OCI-M1 (cell line): ENCODE measurements around the gene BTG4.

ENCODE experiments used
- DNase-seq: peaks from one replicate; lab custom pipeline; 2025; lab: John Stamatoyannopoulos, UW

The BTG4 gene

DNA sequence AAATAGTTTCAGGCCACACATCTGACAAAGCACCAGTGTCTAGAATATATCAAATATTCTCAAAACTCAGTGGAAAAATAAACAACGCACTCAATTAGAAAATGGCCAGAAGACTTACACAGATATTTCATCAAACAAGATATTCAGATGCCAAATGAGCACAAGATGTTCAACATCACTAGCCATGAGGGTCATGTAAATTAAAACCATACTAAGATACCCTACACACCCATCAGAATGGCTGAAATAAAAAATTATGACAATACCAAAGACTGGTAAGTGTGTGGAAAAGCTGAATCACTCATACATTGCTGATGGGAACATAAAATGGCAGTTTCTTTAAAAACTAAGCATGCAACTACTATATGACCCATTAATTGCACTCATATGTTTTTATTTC, 21.7 kb downstream of the BTG4 start:
- no peak for DNase-seq

DNA sequence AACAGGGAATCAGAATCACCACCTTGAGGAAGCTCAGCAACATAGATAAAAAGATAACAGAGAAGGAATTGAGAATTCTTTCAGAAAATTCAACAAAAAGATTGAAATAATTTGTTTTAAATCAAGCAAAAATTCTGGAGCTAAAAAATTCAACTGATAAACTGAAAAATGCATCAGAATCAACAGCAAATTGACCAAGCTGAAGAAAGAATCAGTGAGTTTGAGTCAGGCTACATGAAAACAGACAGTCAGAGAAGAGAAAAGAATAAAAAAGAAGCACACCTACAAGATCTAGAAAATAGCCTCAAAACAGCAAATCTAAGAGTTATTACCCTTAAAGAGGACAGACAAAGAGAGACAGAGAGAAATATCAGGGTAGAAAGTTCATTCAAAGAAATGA, 28.8 kb downstream of the BTG4 start:
- DNase-seq: peak; percentile 12

DNA sequence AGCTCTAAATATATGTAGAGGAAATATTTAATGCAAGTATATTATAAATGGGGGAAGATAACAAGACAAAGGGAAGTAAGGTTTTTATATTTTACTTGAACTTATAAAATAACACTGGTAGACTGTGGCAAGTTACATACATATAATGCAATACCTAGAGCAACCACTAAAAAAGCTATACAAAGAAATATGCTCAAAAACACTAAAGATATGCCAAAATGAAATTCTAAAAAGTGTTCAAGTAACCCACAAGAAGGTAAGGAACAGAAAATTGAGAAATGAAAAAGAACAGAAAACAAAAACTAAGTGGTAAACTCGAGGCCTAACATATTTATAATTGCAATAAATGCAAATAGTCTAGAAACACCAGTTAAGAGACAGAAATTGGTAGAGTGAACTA, 32.5 kb downstream of the BTG4 start:
- no peak for DNase-seq

DNA sequence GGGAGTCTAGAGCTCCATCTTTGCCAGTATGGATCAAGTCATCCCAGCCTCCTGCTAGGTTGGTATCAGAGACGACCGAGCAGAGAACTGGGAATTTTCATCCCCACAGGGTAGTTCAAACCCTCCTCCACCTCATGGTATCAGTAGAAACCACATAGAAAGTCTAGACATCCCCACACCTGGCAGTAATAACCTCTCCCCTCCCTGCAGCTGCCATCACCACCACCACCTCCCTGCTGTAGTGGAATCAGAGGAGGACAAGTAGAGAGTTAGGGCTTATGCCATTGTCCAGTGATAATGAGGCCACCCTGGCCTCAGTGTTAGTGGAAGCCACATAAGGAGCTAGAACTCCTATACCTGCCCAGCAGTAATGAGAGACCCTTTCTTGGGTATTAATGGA, 34.3 kb downstream of the BTG4 start:
- no peak for DNase-seq

DNA sequence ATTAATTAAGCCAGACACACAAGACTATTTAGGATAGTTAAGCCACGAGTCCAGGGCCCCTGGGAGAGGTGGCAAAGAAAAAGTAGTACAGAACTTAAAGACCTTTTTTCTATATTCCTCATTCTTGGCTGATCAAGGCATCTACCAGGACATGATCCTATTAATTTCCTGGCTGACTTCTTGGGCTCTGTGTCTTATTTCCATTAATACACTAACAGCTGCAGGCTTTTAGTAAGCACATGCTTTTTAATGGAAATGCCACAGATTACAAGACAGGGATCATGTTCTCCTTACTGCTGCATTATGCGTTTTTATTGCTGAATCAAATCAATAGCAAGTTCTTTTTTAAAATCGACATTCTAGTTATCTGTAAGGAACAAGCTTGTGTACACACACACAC, 35.2 kb downstream of the BTG4 start:
- no peak for DNase-seq

DNA sequence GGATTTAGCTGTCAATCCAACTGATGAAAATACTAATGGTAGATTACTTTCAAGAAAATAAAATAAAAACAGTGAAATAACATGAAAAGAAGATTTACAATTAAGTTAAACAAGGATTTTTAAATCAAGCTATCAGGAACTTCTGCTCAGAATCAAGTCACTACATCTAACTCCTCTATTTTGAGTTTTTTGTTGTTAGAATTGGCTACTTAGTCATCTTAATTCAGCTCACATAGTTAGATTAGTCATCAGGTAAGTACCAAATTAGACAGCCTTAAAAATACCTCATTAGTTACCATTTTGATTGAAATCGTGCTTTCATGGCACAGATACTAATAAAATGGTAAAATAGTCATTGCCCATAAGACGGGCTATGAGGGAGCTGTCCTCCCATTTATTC, 35.8 kb downstream of the BTG4 start:
- no peak for DNase-seq

DNA sequence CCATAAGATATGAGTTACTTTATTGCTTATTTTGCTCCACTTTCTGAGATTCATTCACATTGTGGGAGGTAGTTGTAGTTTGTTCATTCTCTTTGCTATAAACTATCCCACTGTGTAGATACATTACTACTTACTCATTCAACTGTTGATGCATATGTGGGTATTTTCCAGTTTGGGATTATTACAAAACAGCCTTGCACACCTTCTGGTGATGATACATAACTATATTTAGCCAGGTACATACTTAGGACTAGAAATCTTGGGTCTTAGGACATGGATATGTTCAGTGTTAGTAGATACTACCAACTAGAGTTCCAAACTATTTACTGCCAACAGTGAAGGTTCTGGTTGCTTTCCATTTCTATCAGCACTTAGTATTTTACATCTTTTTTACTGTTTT, 37.8 kb downstream of the BTG4 start:
- DNase-seq: no peak

DNA sequence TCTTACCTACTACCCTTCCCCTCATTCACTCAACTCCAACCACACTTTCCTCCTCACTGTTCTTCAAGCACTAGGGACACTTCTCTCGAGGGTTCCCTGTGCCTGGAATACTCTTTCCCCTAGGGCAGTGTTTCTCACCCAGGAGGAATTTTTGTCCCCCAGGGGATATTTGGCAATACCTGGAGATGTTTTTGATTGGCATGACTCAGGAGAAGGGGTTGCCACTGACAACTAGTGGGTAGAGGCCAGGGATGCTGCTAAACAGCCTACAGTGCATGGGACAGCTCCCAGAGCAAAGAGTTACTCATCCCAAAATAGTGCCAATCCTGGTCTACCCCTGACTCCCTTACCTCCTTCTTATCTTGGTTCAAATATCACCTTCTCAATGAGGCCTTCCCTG, 40.0 kb downstream of the BTG4 start:
- no peak for DNase-seq

DNA sequence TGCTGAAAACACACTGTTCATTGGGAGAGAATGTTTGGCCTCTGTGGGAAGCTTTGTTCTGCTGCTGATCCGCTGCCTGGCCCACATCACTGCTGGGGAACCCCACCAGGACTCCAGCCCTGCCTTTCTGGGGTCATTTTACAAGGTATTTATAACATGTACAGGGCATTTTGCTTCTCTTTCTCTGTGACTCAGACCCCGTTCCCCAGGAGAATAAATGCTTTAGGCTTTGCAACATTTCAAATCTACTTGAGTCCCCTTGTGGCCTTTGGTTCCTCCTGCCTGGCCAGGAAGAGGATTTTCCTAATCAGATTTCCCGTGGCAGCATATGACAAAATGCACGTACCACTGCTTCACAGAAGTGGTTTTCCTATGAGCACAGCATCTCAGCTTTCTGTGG, 43.0 kb downstream of the BTG4 start:
- peak; percentile 23 for DNase-seq

DNA sequence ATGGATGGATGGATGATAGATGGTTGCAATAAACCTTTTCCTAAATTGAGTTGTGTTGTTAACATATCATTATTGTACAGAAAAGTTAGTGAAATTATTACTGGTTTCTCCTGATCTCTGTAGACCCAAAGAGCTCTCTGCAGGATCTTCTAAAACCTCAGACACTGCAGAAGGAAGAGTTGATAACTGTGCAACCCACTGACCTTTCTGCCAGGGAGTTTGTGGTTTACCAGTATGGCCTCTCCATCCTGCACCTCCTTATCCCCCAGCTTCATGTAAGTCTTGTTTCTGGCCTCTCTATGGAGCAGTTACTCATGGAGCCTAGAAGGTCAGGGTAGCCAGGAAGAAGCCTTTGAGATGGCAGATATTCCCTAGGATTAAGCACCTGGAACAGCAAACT, 45.6 kb downstream of the BTG4 start:
- no peak for DNase-seq

DNA sequence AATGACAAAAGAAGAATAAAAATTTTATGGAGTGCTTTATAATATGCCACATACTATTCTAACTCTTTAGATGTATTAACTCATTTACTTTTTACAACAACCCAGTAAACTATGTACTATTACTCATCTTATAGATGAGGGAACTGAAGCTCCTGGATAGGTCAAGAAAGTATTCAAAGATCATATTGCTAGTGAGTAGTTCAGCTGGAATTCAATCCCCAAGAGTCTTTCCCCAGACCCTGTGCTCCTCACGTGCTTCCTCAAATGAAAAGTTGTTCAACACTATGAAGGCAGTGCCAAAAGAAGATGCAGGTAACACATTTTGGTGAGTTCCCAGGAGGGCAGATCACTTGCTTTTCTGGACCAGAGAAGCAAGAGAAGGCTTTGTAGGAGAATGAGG, 46.8 kb downstream of the BTG4 start:
- peak; percentile 12 for DNase-seq

DNA sequence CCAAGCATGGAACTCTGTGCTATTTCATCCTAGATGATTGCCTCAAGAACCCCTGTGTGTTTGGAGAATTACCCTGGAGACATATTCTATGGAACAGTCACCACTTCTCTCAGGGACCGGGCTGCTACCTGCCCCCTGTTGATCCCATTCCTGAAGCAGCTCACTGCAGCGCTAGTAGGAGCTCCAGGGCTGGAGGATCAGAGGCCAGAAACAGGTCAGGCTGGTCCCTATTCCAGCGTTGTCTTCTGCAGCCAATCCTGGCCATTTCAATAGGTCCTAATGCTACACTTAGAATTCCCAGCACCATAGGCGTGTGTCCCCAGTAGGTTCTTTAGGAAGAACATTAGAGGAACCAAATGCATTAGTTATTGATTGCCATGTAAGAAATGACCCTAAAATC, 48.9 kb downstream of the BTG4 start:
- DNase-seq: no peak

DNA sequence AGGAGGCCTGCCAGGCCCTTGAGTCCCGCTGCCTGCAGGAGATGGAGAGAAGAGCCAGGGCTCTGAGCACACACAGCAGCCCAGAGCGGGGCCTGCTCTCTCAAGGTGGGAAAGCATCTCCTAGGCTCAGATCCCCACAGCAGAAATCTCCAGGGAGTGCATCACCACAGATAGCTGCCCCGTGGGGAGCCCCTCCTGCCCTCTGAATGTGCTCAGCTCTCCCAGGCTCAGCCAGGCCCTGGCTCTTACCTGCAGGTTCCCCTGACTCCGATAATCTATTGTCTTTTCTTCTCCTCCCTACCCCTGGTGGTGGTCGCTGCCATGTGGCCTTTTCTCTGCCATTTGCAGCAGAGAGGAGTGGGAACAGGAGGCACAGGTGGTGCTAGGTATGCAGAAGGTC, 49.9 kb downstream of the BTG4 start:
- DNase-seq: no peak

DNA sequence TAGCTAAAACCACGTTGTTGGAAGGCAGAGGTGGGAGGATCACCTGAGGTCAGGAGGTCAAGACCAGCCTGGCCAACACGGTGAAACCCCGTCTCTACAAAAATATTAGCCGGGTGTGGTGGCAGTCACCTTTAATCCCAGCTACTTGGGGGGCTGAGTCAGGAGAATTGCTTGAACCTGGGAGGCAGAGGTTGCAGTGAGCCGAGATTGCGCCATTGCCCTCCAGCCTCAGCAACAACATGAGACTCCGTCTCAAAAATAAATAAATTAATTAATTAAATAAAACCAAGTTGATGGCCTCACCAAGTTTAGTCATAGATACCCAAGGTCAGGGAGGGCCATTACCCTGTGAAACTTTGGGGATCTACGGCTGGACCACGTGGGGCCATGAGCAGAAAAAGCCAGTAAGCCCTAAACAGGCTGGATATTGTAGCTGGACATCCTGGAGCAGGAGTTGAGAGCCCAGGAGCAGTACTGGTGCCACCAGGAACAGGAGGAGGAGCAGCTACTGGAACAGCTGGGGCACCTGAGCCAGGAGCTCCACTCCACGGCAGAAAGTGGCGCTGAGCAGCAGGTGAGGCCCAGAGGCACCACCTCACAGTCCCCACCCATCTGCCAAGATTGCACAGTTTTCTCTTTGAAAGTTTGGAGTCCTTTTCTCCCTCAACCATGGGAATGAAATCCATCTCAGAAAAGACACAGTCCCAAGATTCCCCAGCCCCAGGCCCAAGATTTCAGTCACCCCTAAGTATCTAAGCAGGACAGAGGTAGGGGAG, 50.5 kb downstream of the BTG4 start:
- no peak for DNase-seq

DNA sequence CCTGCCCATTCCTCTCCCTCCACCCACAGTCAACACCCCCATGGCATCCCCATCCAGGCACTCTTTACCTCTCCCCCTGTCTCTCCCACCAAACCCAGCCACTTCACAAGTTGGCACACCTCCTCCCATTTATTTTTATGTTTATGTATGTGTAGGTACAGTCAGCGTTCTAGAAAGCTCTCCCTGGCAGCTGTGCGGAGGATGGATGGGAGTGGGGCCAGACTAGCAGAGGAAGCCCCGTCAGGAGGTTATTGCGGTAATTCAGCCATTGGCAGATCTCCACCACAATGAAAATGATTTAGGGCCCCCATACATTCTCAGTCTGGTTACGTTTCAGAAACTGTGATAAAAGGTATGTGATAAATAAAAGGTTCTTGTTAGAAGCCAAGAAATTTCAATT, 51.3 kb downstream of the BTG4 start:
- DNase-seq: no peak

DNA sequence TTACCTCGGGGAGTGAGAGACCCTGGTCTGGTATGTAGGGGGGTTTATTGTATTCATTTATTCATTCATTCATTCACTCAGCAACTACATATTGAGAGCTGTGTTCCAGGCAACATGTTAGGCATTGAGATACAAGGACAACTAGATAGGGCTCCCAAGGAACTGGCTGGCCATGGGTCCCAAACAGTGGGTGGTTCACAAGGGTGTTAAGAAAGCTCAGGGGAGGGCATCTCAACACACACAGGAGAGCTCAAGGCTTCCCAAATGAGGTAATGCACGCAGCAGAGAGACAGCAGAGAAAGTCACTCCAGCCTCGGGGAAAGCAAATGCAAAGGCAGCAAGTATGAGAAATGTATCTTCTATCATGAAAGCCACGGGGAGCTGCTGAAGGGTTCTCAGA, 51.8 kb downstream of the BTG4 start:
- DNase-seq: no peak

DNA sequence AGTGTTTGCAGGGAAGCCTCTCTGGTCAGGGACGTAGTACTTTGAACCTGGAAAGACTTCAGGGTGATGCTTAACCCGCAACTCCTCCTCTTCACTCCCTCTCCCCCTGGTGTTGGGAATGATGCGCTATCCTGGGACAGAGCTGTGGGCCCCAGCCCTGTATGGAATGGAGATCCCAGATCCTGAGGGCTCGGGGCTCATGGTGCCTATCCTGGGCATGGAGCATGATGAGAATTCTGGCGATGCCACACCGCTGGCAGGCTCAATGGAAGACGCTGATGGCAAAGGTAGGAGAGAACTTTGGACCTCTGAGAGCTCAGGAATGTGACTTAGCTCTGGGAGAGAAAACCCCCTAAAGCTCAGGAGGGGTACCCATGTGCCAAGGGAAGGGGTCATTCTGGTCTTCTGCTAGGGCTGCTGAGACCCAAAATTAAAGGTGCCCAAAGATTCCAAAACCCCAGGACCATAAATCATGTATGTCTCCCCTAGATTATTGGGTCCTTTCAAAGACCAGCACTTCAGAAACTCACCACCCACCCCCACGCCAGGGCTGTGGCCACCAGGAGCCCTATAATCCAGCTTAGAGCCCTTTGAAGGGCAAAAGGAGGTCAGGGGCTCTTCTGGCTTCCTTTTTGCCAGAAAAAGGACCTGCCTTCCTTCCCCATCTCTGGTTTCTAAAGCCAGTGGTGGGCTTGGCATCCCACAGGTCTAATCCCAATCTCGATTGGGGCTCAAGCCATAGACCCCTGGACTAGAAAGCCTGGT, 52.5 kb downstream of the BTG4 start:
- DNase-seq: no peak

DNA sequence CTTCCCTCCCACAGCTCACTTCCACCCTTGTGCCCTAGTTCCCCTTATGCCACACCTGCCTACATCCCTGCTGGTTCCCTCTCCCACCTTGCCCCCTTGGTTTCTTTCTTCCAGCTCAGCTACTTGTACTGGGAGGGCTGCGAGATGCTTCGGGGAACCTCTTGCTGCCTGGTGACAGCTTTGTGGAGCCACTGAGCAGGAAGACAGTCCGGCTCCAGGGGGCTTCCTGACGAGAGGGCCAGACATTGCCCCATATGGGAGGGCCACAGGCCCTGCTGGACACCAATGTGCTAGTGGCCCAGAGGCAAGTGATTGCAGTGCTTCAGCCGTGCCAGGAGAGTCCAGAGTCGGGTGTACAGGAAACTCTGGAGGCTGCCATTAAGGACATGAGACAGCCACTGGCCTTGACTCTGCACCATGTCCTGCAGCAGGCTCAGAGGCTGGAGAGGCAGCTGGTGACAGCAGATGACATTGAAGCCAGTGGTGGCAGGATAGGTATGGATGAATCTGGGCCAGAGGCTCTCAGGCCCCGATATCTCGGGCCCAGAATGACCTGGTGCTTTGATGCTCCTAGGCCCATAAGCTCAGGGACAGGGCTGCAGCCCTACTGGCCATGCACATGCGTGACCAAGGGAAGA, 54.3 kb downstream of the BTG4 start:
- no peak for DNase-seq

DNA sequence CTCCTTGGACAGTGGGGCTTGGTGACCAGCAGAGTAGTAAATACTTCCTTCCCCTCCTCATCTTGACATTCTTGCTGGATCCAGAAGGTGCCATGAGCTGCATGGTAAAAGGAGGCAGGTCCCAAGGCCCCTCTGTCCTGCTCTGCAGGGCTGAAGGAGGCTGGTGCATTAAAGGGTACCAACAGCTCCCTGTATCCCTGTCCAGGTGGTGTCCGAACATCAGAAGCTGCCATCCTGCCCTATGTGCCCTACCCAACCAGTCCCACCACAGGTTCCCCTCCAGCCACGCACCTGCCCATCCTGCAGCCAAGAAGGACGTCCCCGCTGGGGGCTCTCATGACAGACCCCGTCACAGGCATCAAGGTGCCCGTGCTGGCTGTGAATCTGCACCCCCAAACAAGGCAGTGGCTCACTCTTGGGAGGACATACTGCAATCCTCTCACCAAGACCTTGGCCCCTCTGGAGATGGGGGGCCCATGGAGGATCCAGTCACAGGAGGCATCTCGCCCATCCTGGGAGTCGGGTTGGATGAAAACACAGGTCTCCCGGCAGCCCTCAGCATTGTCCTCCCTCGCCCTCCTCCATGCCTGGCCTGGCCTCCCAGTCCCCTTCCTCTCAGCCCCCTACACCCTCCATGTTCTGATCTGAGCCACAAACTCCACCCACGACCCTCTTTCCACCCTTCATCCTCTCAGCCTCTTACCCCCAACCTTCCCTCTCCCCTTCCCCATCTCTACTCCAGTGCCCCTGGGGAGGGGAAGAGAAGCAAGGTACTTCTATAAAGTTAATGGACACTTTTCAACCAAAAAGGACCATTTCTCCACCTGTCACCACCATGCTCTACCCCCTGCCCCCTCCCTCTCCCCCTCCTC, 55.1 kb downstream of the BTG4 start:
- no peak for DNase-seq

DNA sequence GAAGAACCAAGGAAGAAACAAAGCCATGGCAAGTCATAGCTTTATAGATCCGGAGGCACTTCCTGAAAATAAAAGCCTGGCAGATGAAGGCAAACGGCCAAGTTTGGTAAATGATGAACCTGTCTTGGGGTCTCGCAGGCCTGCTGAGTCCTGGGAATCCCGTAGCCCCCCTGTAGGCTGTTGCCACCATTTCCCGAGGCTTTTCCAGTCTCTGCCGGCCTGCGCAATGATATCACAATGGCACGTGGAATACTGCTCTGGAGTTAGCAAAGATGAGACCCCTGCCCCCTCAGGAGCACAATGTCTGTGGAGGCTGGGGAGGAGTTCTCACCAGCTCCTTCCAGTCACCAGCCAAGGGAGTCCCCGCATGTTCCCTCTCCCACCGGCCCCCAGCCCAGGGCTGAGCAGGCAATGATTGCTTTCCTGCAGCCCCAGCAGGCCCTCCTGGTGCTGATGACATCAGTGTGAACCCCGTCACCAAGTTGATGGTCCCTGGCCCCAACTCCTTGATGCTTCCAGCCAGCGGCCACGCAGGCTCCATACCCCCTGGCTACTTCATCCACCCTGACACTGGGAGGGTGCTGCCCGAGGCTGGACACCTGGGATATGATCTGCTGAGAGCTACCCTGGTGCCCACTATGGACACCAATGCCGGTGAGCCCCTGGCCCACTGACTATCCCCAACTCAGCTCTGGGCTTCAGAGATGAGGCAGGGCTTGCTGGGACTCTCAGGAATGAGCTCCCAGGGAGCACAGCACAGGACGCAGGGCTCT, 55.9 kb downstream of the BTG4 start:
- no peak for DNase-seq

DNA sequence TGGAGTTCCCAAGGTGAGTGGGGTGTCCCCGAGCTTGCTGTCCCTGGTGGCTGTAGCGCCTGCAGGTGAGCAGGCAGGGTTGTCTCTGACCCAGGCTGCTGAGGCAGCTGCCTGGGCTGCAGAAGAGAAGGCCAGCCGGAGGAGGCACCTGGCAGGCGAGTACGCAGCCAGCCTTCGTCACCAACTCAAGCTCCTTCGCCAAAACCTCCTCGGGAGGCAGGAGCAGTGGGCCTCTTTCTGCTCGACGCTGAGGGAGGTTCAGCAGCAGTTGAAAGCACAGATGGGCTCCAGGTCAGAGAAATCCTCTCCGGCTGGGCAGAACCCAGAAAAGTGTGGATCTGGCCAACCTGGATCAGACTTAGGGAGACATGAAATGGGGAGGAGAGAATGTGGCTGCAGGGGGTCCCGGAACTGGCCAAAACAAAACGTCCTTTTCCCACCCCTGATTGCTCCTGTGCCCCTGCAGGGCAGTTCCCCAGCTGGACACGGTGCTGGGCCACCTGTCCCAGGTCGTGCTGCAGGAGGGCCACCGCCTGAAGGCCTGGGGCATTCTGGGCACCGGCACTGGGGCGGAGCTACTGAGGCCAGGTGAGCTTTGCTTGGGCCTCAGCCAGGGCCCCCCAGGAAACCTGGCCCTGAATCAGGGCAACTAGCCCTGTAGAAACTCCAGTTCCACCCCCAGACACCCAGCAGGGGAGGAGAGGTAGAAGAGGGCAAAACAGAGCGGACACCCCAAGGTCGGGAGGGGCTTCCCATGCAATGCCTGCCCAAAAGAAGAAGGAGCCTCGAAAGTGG, 56.7 kb downstream of the BTG4 start:
- no peak for DNase-seq
